K562 (cell line): ENCODE data around the gene NLRP9. TPM values are rescaled to one million over a fixed set of nuclear protein-coding genes. Genes with fewer than 3 reads are reported as not detected.

Experiments used
- C11orf30 ChIP-seq: fragments of 450-650 bp; IDR thresholded peaks from 2 replicates; pipeline ENCODE4 v1.6.1; 2016; ENCODE audit warnings: low read depth, mild to moderate bottlenecking
- CEBPZ ChIP-seq: fragments of 150-350 bp; IDR thresholded peaks from 2 replicates; pipeline ENCODE4 v1.6.1; 2014; ENCODE audit warnings: low read depth, mild to moderate bottlenecking, low read length, borderline replicate concordance
- ELF4 ChIP-seq: fragments of 450-650 bp; formaldehyde crosslinking; IDR thresholded peaks from 2 replicates; pipeline ENCODE4 v1.4.0; 2022; ENCODE audit warnings: missing genetic modification characterization
- HDAC2 ChIP-seq: fragments of 450-650 bp; IDR thresholded peaks from 2 replicates; pipeline ENCODE4 v1.6.1; 2016; ENCODE audit warnings: mild to moderate bottlenecking
- KDM4B ChIP-seq, 2 experiments: fragments of 450-650 bp in 1 of 2; sonication (generic) in 1 of 2; IDR thresholded peaks; 2 replicates each; pipeline ENCODE4 v1.6.1; 2016 to 2017; ENCODE audit warnings: borderline replicate concordance in 2 of 2, antibody characterized with exemption in 1 of 2, low read depth in 1 of 2, mild to moderate bottlenecking in 1 of 2
- PATZ1 ChIP-seq: fragments of 250-450 bp; sonication (Bioruptor Pico); IDR thresholded peaks from 2 replicates; pipeline ENCODE4 v1.5.0; 2020; ENCODE audit warnings: mild to moderate bottlenecking, borderline replicate concordance
- REST ChIP-seq, 2 experiments: fragments of 450-650 bp; formaldehyde crosslinking in 1 of 2; IDR thresholded peaks; 2 replicates each; pipeline versions ENCODE4 v1.4.0 to v1.6.1; 2014 to 2020; ENCODE audit warnings: mild to moderate bottlenecking in 2 of 2, borderline replicate concordance in 1 of 2, low read depth in 1 of 2
- TAL1 ChIP-seq: fragments of 450-650 bp; IDR thresholded peaks from 2 replicates; pipeline ENCODE4 v1.6.1; 2016; ENCODE audit warnings: mild to moderate bottlenecking
- ZFP30 ChIP-seq: fragments of 250-450 bp; sonication (Bioruptor Pico); IDR thresholded peaks from 2 replicates; pipeline ENCODE4 v1.8.0; 2022; ENCODE audit warnings: moderate library complexity, mild to moderate bottlenecking, inconsistent platforms, borderline replicate concordance
- ZKSCAN3 ChIP-seq: fragments of 250-450 bp; sonication (Bioruptor Pico); IDR thresholded peaks from 2 replicates; pipeline ENCODE4 v1.4.0; 2020
- ZNF124 ChIP-seq: sonication (generic); formaldehyde crosslinking; IDR thresholded peaks from 2 replicates; pipeline ENCODE4 v1.8.1; 2022; ENCODE audit warnings: missing genetic modification reagents
- ZNF143 ChIP-seq: sonication (generic); formaldehyde crosslinking; IDR thresholded peaks from 2 replicates; pipeline ENCODE4 v1.9.0; 2022; ENCODE audit warnings: mild to moderate bottlenecking, missing genetic modification reagents
- ZNF253 ChIP-seq: fragments of 250-450 bp; sonication (Bioruptor Pico); conservative IDR thresholded peaks from 2 replicates; pipeline ENCODE4 v1.6.1; 2021; ENCODE audit warnings: mild to moderate bottlenecking
- ZNF354B ChIP-seq: fragments of 250-450 bp; sonication (Bioruptor Pico); IDR thresholded peaks from 2 replicates; pipeline ENCODE4 v1.4.0; 2020
- ZNF778 ChIP-seq: fragments of 450-650 bp; formaldehyde crosslinking; IDR thresholded peaks from 2 replicates; pipeline ENCODE4 v1.4.0; 2020; ENCODE audit warnings: mild to moderate bottlenecking, moderate library complexity
- polyA plus RNA-seq, 8 experiments: library from polyadenylated mRNA; depleted of rRNA in 4 of 8; stranded (reverse) in 5 of 8; unstranded in 3 of 8; fragments of >200 nt; fragmentation: Nextera tagmentation in 2 of 8; fragmentation: Illumina TruSeq in 1 of 8; extraction: Ambion mirVana in 2 of 8; extraction: Trizol in 1 of 8; gene quantifications; 2 replicates each; pipeline versions ENCODE4 v1.2.1 to v1.2.3, GENCODE V29; 2011 to 2014; ENCODE audit warnings: inconsistent platforms in 1 of 8, missing spikeins in 1 of 8
- total RNA-seq, 7 experiments: library from RNA; depleted of rRNA in 6 of 7; stranded (reverse); fragments of >200 nt in 6 of 7; fragmentation: Illumina TruSeq in 2 of 7; extraction: Trizol in 2 of 7; gene quantifications; 2 replicates each; pipeline versions ENCODE4 v1.2.1 to v1.2.3, GENCODE V29; 2011 to 2021; ENCODE audit warnings: low replicate concordance in 1 of 7

NLRP9 gene
- total and polyA plus RNA-seq, 9 of the 15 experiments (the other 6 are each of a cell fraction or from before 2014, with no cell fraction given): not detected

GRCh38 chr19:55702131-55702627, 36.0 kb downstream of the NLRP9 start (continued):
- TF ChIP-seq REST (IDR thresholded peaks at IDR 0.05; ENCODE audit: borderline replicate concordance): peak; percentile 6; the same call in 1 of the 2 replicates
- TF ChIP-seq REST (CRISPR knock-in tag; IDR thresholded peaks at IDR 0.05; ENCODE audit: low read depth): no peak
- TF ChIP-seq ZNF143: no peak
- no peak for TF ChIP-seq ZNF124 (CRISPR knock-in tag)
- TF ChIP-seq ZNF778: no peak
- TF ChIP-seq ZKSCAN3 (CRISPR knock-in tag): no peak
- TF ChIP-seq PATZ1: no peak
- TF ChIP-seq CEBPZ: no peak
- TF ChIP-seq ZNF253 (CRISPR knock-in tag): no peak
- no peak for TF ChIP-seq ZNF354B (CRISPR knock-in tag)
- TF ChIP-seq C11orf30: no peak
- TF ChIP-seq ZFP30 (CRISPR knock-in tag): no peak
- peak; percentile 99 for TF ChIP-seq HDAC2
- TF ChIP-seq KDM4B (IDR thresholded peaks at IDR 0.05; ENCODE audit: borderline replicate concordance in 2 of 2, low read depth in 1 of 2): no peak
- TF ChIP-seq TAL1: peak; percentile 93
- no peak for TF ChIP-seq ELF4 (CRISPR knock-in tag)
